ENCODE results near the gene CCNQ.

DNA sequence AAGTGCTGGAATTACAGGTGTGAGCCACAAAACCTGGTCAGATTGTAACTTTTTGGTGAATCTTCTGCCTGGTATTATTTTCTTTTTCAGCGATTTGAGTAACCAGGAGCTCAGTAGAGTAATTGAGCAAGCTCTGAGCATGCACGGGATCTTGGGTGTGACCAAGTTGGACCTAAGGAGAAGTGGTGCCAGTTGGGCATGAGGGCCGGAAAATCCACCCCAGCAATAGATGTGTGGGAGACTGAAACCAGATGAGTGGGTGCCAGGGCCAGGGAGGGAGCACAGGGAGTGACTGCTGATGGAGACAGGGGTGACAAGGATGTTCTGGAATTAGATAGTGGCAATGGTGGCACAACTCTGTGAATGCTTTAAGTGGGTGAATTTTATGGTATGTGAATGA is 3.7 kb upstream of the CCNQ start:
- TF ChIP-seq, protein P1, sequence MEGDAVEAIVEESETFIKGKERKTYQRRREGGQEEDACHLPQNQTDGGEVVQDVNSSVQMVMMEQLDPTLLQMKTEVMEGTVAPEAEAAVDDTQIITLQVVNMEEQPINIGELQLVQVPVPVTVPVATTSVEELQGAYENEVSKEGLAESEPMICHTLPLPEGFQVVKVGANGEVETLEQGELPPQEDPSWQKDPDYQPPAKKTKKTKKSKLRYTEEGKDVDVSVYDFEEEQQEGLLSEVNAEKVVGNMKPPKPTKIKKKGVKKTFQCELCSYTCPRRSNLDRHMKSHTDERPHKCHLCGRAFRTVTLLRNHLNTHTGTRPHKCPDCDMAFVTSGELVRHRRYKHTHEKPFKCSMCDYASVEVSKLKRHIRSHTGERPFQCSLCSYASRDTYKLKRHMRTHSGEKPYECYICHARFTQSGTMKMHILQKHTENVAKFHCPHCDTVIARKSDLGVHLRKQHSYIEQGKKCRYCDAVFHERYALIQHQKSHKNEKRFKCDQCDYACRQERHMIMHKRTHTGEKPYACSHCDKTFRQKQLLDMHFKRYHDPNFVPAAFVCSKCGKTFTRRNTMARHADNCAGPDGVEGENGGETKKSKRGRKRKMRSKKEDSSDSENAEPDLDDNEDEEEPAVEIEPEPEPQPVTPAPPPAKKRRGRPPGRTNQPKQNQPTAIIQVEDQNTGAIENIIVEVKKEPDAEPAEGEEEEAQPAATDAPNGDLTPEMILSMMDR (IDR thresholded peaks at IDR 0.05), result no peak
- no peak for TF ChIP-seq ZFX (IDR thresholded peaks at IDR 0.05; ENCODE audit: borderline replicate concordance)
